H9 (cell line): ENCODE results near the gene IL21R. TPM values are rescaled to one million over a fixed set of nuclear protein-coding genes. Genes with fewer than 3 reads are reported as not detected.

Source experiments
- DNase-seq: peaks from one replicate; pipeline ENCODE4 v3.0.0-alpha.2; 2017
- H2AFZ ChIP-seq: one replicate; pipeline ENCODE4 v1.6.1; 2013; ENCODE audit warnings: mild to moderate bottlenecking, low read length, control low read depth, moderate library complexity
- H2AK5ac ChIP-seq: 2 replicates; pipeline ENCODE4 v1.6.1; 2013; ENCODE audit warnings: low read length, control low read depth, mixed read lengths; ENCODE audit not compliant: insufficient read length
- H2BK120ac ChIP-seq: one replicate; pipeline ENCODE4 v1.6.1; 2013; ENCODE audit warnings: low read depth, mild to moderate bottlenecking, low read length, control low read depth, inconsistent platforms; ENCODE audit not compliant: poor library complexity, severe bottlenecking
- H2BK12ac ChIP-seq: 2 replicates; pipeline ENCODE4 v1.6.1; 2013; ENCODE audit warnings: low read length, control low read depth, mixed read lengths, low read depth; ENCODE audit not compliant: insufficient read length
- H2BK15ac ChIP-seq: 2 replicates; pipeline ENCODE4 v1.6.1; 2013; ENCODE audit warnings: low read depth, low read length, control low read depth
- H2BK20ac ChIP-seq: one replicate; pipeline ENCODE4 v1.6.1; 2013; ENCODE audit warnings: low read depth, mild to moderate bottlenecking, low read length, control low read depth, inconsistent platforms; ENCODE audit not compliant: poor library complexity, severe bottlenecking
- H2BK5ac ChIP-seq: 2 replicates; pipeline ENCODE4 v1.6.1; 2013; ENCODE audit warnings: low read length, control low read depth, mixed read lengths; ENCODE audit not compliant: insufficient read length
- H3K14ac ChIP-seq: 2 replicates; pipeline ENCODE4 v1.6.1; 2013; ENCODE audit warnings: low read length, control low read depth; ENCODE audit not compliant: insufficient read depth
- H3K18ac ChIP-seq: 2 replicates; pipeline ENCODE4 v1.6.1; 2013; ENCODE audit warnings: low read depth, mild to moderate bottlenecking, mixed read lengths, low read length, control low read depth; ENCODE audit not compliant: insufficient read length
- H3K23ac ChIP-seq: 2 replicates; pipeline ENCODE4 v1.6.1; 2013; ENCODE audit warnings: low read length, control low read depth, mixed read lengths, low read depth; ENCODE audit not compliant: insufficient read length
- H3K23me2 ChIP-seq: 2 replicates; pipeline ENCODE4 v1.6.1; 2013; ENCODE audit warnings: low read depth, mild to moderate bottlenecking, mixed read lengths, low read length, control low read depth; ENCODE audit not compliant: insufficient read length, poor library complexity, severe bottlenecking
- H3K27ac ChIP-seq: 2 replicates; pipeline ENCODE4 v1.5.1; 2013; ENCODE audit warnings: low read length, control low read depth, mixed read lengths, low read depth; ENCODE audit not compliant: insufficient read length
- H3K27me3 ChIP-seq: 2 replicates; pipeline ENCODE4 v1.6.1; 2013; ENCODE audit warnings: low read length, control low read depth, inconsistent platforms; ENCODE audit not compliant: insufficient read depth
- H3K4ac ChIP-seq: 2 replicates; pipeline ENCODE4 v1.6.1; 2013; ENCODE audit warnings: low read depth, mild to moderate bottlenecking, control low read depth, inconsistent platforms, low read length, moderate library complexity
- H3K4me1 ChIP-seq: 2 replicates; pipeline ENCODE4 v1.6.1; 2013; ENCODE audit warnings: low read length, control low read depth, inconsistent platforms; ENCODE audit not compliant: insufficient read depth
- H3K4me2 ChIP-seq: 2 replicates; pipeline ENCODE4 v1.6.1; 2013; ENCODE audit warnings: low read length, control low read depth, mixed read lengths; ENCODE audit not compliant: insufficient read length, insufficient read depth
- H3K56ac ChIP-seq: 2 replicates; pipeline ENCODE4 v1.6.1; 2013; ENCODE audit warnings: low read depth, mild to moderate bottlenecking, mixed read lengths, low read length, control low read depth; ENCODE audit not compliant: insufficient read length
- H3K79me1 ChIP-seq: 2 replicates; pipeline ENCODE4 v1.6.1; 2013; ENCODE audit warnings: low read depth, mild to moderate bottlenecking, moderate library complexity, low read length, control low read depth, inconsistent platforms; ENCODE audit not compliant: insufficient read depth, poor library complexity, severe bottlenecking
- H3K79me2 ChIP-seq: 2 replicates; pipeline ENCODE4 v1.6.1; 2013; ENCODE audit warnings: low read length, control low read depth, inconsistent platforms; ENCODE audit not compliant: insufficient read depth
- H3K9ac ChIP-seq: 2 replicates; pipeline ENCODE4 v1.6.1; 2013; ENCODE audit warnings: low read length, control low read depth, mixed read lengths; ENCODE audit not compliant: insufficient read length; ENCODE audit errors: extremely low read depth
- H3K9me3 ChIP-seq: one replicate; pipeline ENCODE4 v1.6.1; 2013; ENCODE audit warnings: low read depth, low read length, inconsistent platforms; ENCODE audit not compliant: control insufficient read depth
- H3T11ph ChIP-seq: one replicate; pipeline ENCODE4 v1.6.1; 2013; ENCODE audit warnings: mild to moderate bottlenecking, low read length, control low read depth, inconsistent platforms
- H4K20me1 ChIP-seq: one replicate; pipeline ENCODE4 v1.6.1; 2013; ENCODE audit not compliant: control insufficient read depth, insufficient read length, insufficient read depth
- H4K5ac ChIP-seq: 2 replicates; pipeline ENCODE4 v1.6.1; 2013; ENCODE audit warnings: low read depth, mild to moderate bottlenecking, mixed read lengths, low read length, control low read depth; ENCODE audit not compliant: insufficient read length
- H4K8ac ChIP-seq: replicated peaks from 2 replicates; pipeline ENCODE4 v1.6.1; 2013; ENCODE audit warnings: low read length, control low read depth, mixed read lengths, low read depth; ENCODE audit not compliant: insufficient read length
- H4K91ac ChIP-seq: 2 replicates; pipeline ENCODE4 v1.6.1; 2013; ENCODE audit warnings: low read depth, mild to moderate bottlenecking, moderate library complexity, mixed read lengths, low read length, control low read depth; ENCODE audit not compliant: insufficient read length
- H3K27ac Mint-ChIP-seq, 3 experiments: 2 replicates in 2 of 3; 3 replicates in 1 of 3; pipeline ENCODE4 v1.8.0; 2020 to 2021; ENCODE audit warnings: mixed read lengths in 3 of 3, mild to moderate bottlenecking in 1 of 3, moderate library complexity in 1 of 3
- H3K27me3 Mint-ChIP-seq: 2 replicates; pipeline ENCODE4 v1.8.0; 2021; ENCODE audit warnings: low read depth, mild to moderate bottlenecking, moderate library complexity, mixed read lengths
- H3K36me3 Mint-ChIP-seq, 3 experiments: 2 replicates in 2 of 3; 3 replicates in 1 of 3; pipeline ENCODE4 v1.8.0; 2020 to 2021; ENCODE audit warnings: low read depth in 3 of 3, mixed read lengths in 3 of 3; ENCODE audit not compliant: insufficient read depth in 1 of 3
- H3K4me1 Mint-ChIP-seq, 2 experiments: 2 replicates each; pipeline ENCODE4 v1.8.0; 2020; ENCODE audit warnings: mixed read lengths in 2 of 2
- H3K4me3 Mint-ChIP-seq, 2 experiments: 2 replicates in 1 of 2; 3 replicates in 1 of 2; pipeline ENCODE4 v1.8.0; 2020 to 2021; ENCODE audit warnings: mild to moderate bottlenecking in 2 of 2, mixed read lengths in 2 of 2, moderate library complexity in 1 of 2
- H3K9me3 Mint-ChIP-seq, 2 experiments: 2 replicates in 1 of 2; 3 replicates in 1 of 2; pipeline ENCODE4 v1.8.0; 2020; ENCODE audit warnings: mild to moderate bottlenecking in 2 of 2, mixed read lengths in 2 of 2, moderate library complexity in 1 of 2
- WGBS: extraction: QIAGEN DNeasy Blood & Tissue Kit; methylation state at CpG from one replicate; pipeline ENCODE4 v1.1.7; 2013; ENCODE audit warnings: missing lambda C conversion rate, low lambda C conversion rate, mixed read lengths; ENCODE audit not compliant: insufficient read length; ENCODE audit errors: extremely low coverage; 5-methylcytosine and 5-hydroxymethylcytosine counted together
- total RNA-seq: library from RNA; stranded (reverse); gene quantifications from 2 replicates; pipeline ENCODE4 v1.2.1, GENCODE V29; 2021
- TF ChIP-seq, protein P1 (sequence below): fragments of 200-600 bp; sonication (generic); conservative IDR thresholded peaks from 3 replicates; pipeline ENCODE4 v1.8.0; 2021; ENCODE audit warnings: antibody characterized with exemption, mild to moderate bottlenecking

IL21R gene
- total RNA-seq, 1 experiment from 2014 or later: 0.07 TPM

DNA sequence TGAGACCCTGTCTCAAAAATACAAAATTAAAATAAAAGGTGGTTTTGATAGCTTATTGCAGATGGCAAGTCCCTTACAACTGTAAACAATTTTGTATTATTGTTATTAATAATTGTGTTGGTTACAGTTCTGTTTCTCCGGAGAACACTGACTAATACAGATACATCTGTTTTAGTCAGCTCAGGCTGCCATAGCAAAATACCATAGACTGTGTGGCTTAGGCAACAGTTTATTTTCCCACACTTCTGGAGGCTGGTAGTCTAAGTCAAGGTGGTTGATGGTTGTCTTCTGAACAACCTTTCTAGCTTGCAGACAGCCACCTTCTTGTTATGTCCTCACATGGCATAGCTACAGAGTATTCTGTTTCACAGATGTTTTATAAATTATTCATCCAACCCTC, 14.2 kb upstream of the IL21R start:
- Histone ChIP-seq H3K27me3 (no peaks in the 10 kb centered on the region), H3T11ph (no peak overlapping the region), H3K79me2 (no peaks in the 10 kb centered on the region), H2BK120ac (no peak overlapping the region), H2BK20ac (no peak overlapping the region), H3K23ac (no peak overlapping the region), H3K9me3 (no peaks in the 10 kb centered on the region), H3K9ac (no peak overlapping the region), H4K5ac (no peak overlapping the region), H3K79me1 (no peaks in the 10 kb centered on the region), H3K4ac (no peak overlapping the region), H2AK5ac (no peak overlapping the region), H2AFZ (no peak overlapping the region), H3K14ac (no peak overlapping the region), H3K56ac (no peak overlapping the region), H2BK12ac (no peak overlapping the region), H2BK15ac (no peak overlapping the region), H3K4me1 (no peaks in the 10 kb centered on the region), H4K91ac (no peak overlapping the region), H3K27ac (no peak overlapping the region), H3K4me2 (no peak overlapping the region), H2BK5ac (no peak overlapping the region), H4K20me1 (no peaks in the 10 kb centered on the region), H3K18ac (no peak overlapping the region), H3K23me2 (no peaks in the 10 kb centered on the region), H4K8ac (no peak overlapping the region)
- H3K27me3 Mint-ChIP-seq: peaks cover 8% of the 10 kb centered on the region; the same call in 1 of the 2 replicates
- no peak overlapping the region for H3K4me3 Mint-ChIP-seq
- no peaks in the 10 kb centered on the region for H3K4me1 Mint-ChIP-seq
- DNase-seq: no peak
- H3K9me3 Mint-ChIP-seq: peaks cover 9 to 10% of the 10 kb centered on the region in 2 experiments; a peak in 3 of 5 replicates
- WGBS: no CpG with 5 or more reads among the region's 1 CpG
- TF ChIP-seq, protein P1, sequence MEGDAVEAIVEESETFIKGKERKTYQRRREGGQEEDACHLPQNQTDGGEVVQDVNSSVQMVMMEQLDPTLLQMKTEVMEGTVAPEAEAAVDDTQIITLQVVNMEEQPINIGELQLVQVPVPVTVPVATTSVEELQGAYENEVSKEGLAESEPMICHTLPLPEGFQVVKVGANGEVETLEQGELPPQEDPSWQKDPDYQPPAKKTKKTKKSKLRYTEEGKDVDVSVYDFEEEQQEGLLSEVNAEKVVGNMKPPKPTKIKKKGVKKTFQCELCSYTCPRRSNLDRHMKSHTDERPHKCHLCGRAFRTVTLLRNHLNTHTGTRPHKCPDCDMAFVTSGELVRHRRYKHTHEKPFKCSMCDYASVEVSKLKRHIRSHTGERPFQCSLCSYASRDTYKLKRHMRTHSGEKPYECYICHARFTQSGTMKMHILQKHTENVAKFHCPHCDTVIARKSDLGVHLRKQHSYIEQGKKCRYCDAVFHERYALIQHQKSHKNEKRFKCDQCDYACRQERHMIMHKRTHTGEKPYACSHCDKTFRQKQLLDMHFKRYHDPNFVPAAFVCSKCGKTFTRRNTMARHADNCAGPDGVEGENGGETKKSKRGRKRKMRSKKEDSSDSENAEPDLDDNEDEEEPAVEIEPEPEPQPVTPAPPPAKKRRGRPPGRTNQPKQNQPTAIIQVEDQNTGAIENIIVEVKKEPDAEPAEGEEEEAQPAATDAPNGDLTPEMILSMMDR: no peak
- H3K27ac Mint-ChIP-seq: no peak overlapping the region
- H3K36me3 Mint-ChIP-seq: peaks cover 0 to 3% (median 2%) of the 10 kb centered on the region in 3 experiments; a peak in 1 of 7 replicates
